GM12873 (cell line): ENCODE results near the gene KIF21A.

Experiments used
- CTCF ChIP-seq: IDR thresholded peaks from 2 replicates; pipeline ENCODE4 v1.5.1; 2012; ENCODE audit warnings: low read depth, mild to moderate bottlenecking, moderate library complexity, low read length, control low read depth; ENCODE audit not compliant: insufficient read depth; ENCODE audit errors: missing control alignments

KIF21A gene

DNA sequence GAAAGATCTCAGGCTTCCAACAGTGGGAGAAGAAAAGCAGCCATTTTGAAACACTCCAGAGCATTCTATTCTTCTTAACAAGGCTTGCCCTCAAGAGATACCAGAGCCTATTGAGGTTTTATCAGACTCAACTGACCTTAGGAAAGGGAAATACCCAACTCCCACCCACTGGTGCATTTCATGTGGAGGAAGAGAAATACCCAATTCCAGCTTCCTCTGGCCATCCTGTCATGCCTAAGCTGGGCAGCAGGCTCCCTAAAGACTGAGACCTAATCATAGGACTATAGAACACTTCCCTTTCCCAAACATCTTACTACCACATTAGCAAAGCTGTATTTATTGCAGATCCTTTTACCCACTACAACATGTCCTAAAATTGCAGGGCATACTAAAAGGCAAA, 164.5 kb downstream of the KIF21A start:
- TF ChIP-seq CTCF = no peak

DNA sequence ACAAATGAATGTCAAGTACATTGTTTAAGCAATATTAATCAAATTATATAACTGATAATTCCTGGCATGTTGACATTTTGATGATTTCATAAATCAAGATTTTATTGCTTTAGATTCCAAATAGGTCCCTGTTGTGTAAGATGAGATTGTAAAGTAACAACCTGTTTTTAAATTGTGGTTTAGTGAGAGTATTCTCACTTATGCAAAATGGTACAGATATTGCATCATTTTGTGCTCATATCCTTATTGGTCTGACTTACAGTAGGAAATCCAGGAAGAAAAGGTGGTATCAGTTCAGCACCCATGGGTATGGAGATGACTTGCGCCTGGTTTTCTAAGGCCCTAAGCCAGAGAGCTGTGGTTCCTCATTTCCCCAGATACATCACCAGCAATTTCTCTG, 165.5 kb downstream of the KIF21A start:
- TF ChIP-seq CTCF = no peak

GRCh38 chr12:39275846-39276245, 167.1 kb downstream of the KIF21A start:
- no peak for TF ChIP-seq CTCF

GRCh38 chr12:39272871-39273655, 169.9 kb downstream of the KIF21A start:
- TF ChIP-seq CTCF = peak; percentile 72

GRCh38 chr12:39269492-39269891, 173.4 kb downstream of the KIF21A start:
- no peak for TF ChIP-seq CTCF

DNA sequence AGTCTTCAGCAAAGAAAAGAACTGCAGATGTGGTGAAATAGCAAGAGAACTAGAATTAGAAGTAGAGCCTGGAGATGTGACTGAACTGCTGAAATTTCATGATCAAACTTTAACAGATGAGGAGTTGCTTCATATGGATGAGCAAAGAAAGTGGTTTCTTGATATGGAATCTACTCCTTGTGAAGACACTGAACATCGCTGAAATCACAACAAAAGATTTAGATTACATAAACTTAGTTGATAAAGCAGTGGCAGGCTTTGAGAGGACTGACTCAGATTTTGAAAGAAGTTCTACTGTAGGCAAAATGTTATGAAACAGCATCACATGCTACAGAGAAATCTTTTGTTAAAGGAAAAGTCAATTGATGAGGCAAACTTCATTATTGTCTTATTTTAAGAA, 175.0 kb downstream of the KIF21A start:
- TF ChIP-seq CTCF = no peak

GRCh38 chr12:39252628-39253027, 190.3 kb downstream of the KIF21A start:
- TF ChIP-seq CTCF = no peak
